ENCODE data around the gene C16orf46.

C16orf46 gene

DNA sequence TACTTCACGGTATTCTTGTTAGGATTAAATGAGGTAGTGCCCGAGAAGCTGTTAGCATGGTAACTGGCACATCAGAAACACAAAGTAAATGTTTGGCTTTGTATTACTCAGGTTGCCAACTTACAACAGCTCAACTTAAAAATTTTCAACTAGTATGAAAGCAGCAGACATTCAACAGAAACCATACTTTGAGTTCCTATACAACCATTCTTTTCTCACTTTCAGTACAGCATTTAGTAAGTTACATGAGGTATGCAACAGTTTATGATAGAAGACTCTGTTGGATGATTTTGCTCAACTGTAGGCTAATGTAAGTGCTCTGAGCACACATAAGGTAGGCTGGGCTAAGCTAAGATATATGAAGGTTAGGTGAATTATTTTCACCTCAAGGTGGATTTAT is 62.4 kb downstream of the C16orf46 start:
- DNase-seq (ENCODE audit: low read depth in 2 of 2): no peak

- no peak for DNase-seq (ENCODE audit: low read depth in 2 of 2)
Measured at GRCh38 chr16:81012974-81013373, 64.1 kb downstream of the C16orf46 start.
